Nephron progenitor cell (in vitro differentiated cells): Measurements from ENCODE around the gene FAM111A.
A peak's percentile ranks its signal among the peaks of the same experiment; 100 is the strongest.
"Not testable (repeated sequence)": the region's sequence is repeated elsewhere in the genome, so short reads cannot be mapped to it uniquely, and the experiment has no call there.

Experiments used
- DNase-seq: peaks from one replicate; pipeline ENCODE4 v3.0.0; 2021
- H3K27ac Mint-ChIP-seq: 2 replicates; pipeline ENCODE4 v1.8.0; 2021; ENCODE audit warnings: mild to moderate bottlenecking, moderate library complexity, mixed read lengths
- H3K27me3 Mint-ChIP-seq: 2 replicates; pipeline ENCODE4 v1.8.0; 2021; ENCODE audit warnings: mild to moderate bottlenecking, low read depth, mixed read lengths; ENCODE audit not compliant: poor library complexity
- H3K36me3 Mint-ChIP-seq: 2 replicates; pipeline ENCODE4 v1.8.0; 2021; ENCODE audit warnings: low read depth, mixed read lengths
- H3K4me1 Mint-ChIP-seq: 2 replicates; pipeline ENCODE4 v1.8.0; 2021; ENCODE audit warnings: mixed read lengths
- H3K4me3 Mint-ChIP-seq: 2 replicates; pipeline ENCODE4 v1.8.0; 2021; ENCODE audit warnings: mild to moderate bottlenecking, moderate library complexity, mixed read lengths
- H3K9me3 Mint-ChIP-seq: 2 replicates; pipeline ENCODE4 v1.8.0; 2021; ENCODE audit warnings: mild to moderate bottlenecking, moderate library complexity, mixed read lengths
- CTCF ChIP-seq: fragments of 200-600 bp; sonication (generic); IDR thresholded peaks from 2 replicates; pipeline ENCODE4 v1.5.0; 2021; ENCODE audit warnings: antibody characterized with exemption

Gene FAM111A

GRCh38 chr11:59142530-59143507 is at the start of gene FAM111A:
Gene FAM111A, plus strand, starts transcription at chr11:59142856. Its CDS starts 6,017 bp downstream, at chr11:59148873.
- Mint-ChIP-seq H3K4me1 (peaks cover 32% of the 10 kb centered on the region), H3K27ac (no peak within 1 kb of the TSS), H3K36me3 (no peaks in the 10 kb centered on the region), H3K27me3 (peaks cover 66% of the 10 kb centered on the region), H3K4me3 (peak within 1 kb of the TSS; percentile 87), H3K9me3 (peaks cover 10% of the 10 kb centered on the region)
- peak; percentile 32 for TF ChIP-seq CTCF
- DNase-seq: peak; percentile 85

- H3K4me3 Mint-ChIP-seq, H3K4me1 Mint-ChIP-seq, H3K36me3 Mint-ChIP-seq, DNase-seq, H3K9me3 Mint-ChIP-seq, H3K27ac Mint-ChIP-seq: not testable (repeated sequence)
- peaks cover 10% of the 10 kb centered on the region for H3K27me3 Mint-ChIP-seq
Observed at GRCh38 chr11:59093576-59093975, 49.1 kb upstream of the FAM111A start.

- not testable (repeated sequence) for H3K27ac Mint-ChIP-seq, DNase-seq, H3K4me1 Mint-ChIP-seq, H3K9me3 Mint-ChIP-seq, H3K4me3 Mint-ChIP-seq, H3K36me3 Mint-ChIP-seq
- peaks cover 12% of the 10 kb centered on the region for H3K27me3 Mint-ChIP-seq
Observed at GRCh38 chr11:59095225-59095624, 47.4 kb upstream of the FAM111A start.

- not testable (repeated sequence) for H3K27ac Mint-ChIP-seq, H3K4me1 Mint-ChIP-seq, H3K4me3 Mint-ChIP-seq, DNase-seq, H3K36me3 Mint-ChIP-seq, H3K9me3 Mint-ChIP-seq
- H3K27me3 Mint-ChIP-seq: peaks cover 20% of the 10 kb centered on the region
Observed at GRCh38 chr11:59095972-59096575, 46.6 kb upstream of the FAM111A start.

GRCh38 chr11:59097113-59097708 is 45.4 kb upstream of the FAM111A start:
- H3K36me3 Mint-ChIP-seq: no peaks in the 10 kb centered on the region
- peaks cover 30% of the 10 kb centered on the region for H3K27me3 Mint-ChIP-seq
- no peak overlapping the region for H3K27ac Mint-ChIP-seq
- no peak overlapping the region for H3K4me3 Mint-ChIP-seq
- DNase-seq: peak; percentile 54
- H3K9me3 Mint-ChIP-seq: no peaks in the 10 kb centered on the region
- peak; percentile 52 for TF ChIP-seq CTCF
- H3K4me1 Mint-ChIP-seq: no peaks in the 10 kb centered on the region

- DNase-seq, H3K36me3 Mint-ChIP-seq, H3K9me3 Mint-ChIP-seq, H3K4me1 Mint-ChIP-seq, H3K27ac Mint-ChIP-seq, H3K4me3 Mint-ChIP-seq: not testable (repeated sequence)
- H3K27me3 Mint-ChIP-seq: peaks cover 33% of the 10 kb centered on the region
Observed at GRCh38 chr11:59097938-59098337, 44.7 kb upstream of the FAM111A start.

GRCh38 chr11:59102259-59102765 is 40.3 kb upstream of the FAM111A start:
- peaks cover 66% of the 10 kb centered on the region for H3K27me3 Mint-ChIP-seq
- H3K4me1 Mint-ChIP-seq: peaks cover 19% of the 10 kb centered on the region
- peak; percentile 30 for TF ChIP-seq CTCF
- H3K4me3 Mint-ChIP-seq: peak overlapping the region; percentile 65
- peak; percentile 63 for DNase-seq
- no peaks in the 10 kb centered on the region for H3K36me3 Mint-ChIP-seq
- H3K9me3 Mint-ChIP-seq: peaks cover 4% of the 10 kb centered on the region
- no peak overlapping the region for H3K27ac Mint-ChIP-seq
